Gastroesophageal sphincter (tissue), 4 donors: ENCODE results near the gene RANBP1. TPM values are rescaled to one million over a fixed set of nuclear protein-coding genes. Genes with fewer than 3 reads are reported as not detected.

ENCODE experiments used
- ATAC-seq: fragments of 150-250 bp; one replicate; pipeline ENCODE4 v1.9.1; 2016; ENCODE audit warnings: mild to moderate bottlenecking, moderate library complexity
- H3K27ac ChIP-seq, 4 donors: fragments of 200-600 bp; sonication (generic) in 3 of 4; 1 replicate in 3 of 4; 2 replicates in 1 of 4; pipeline ENCODE4 v1.5.1; 2016 to 2019
- H3K27me3 ChIP-seq: fragments of 200-600 bp; sonication (generic); one replicate; pipeline ENCODE4 v1.5.1; 2019
- H3K36me3 ChIP-seq, 2 donors: fragments of 200-600 bp; sonication (generic); one replicate each; pipeline ENCODE4 v1.5.1; 2019; ENCODE audit warnings: control low read depth in 1 of 2
- H3K4me1 ChIP-seq, 3 donors: fragments of 200-600 bp; sonication (generic); 1 replicate in 2 of 3; 2 replicates in 1 of 3; pipeline ENCODE4 v1.5.1; 2016 to 2019; ENCODE audit warnings: control low read depth in 2 of 3
- H3K4me3 ChIP-seq, 2 donors: fragments of 200-600 bp; sonication (generic); one replicate each; pipeline ENCODE4 v1.5.1; 2019; ENCODE audit warnings: mild to moderate bottlenecking in 1 of 2, moderate library complexity in 1 of 2
- H3K9me3 ChIP-seq, 3 donors: fragments of 200-600 bp; sonication (generic); one replicate each; pipeline ENCODE4 v1.5.1; 2017 to 2019; ENCODE audit warnings: control low read depth in 2 of 3
- EP300 ChIP-seq: sonication (generic); formaldehyde crosslinking; IDR thresholded peaks from one replicate; pipeline ENCODE4 v1.6.1; 2017; ENCODE audit warnings: antibody characterized with exemption, mild to moderate bottlenecking
- POLR2A ChIP-seq, 2 donors: fragments of 450-650 bp; IDR thresholded peaks; one replicate each; pipeline ENCODE4 v1.6.1; 2017; ENCODE audit warnings: antibody characterized with exemption in 2 of 2, mild to moderate bottlenecking in 2 of 2, moderate library complexity in 1 of 2
- POLR2AphosphoS5 ChIP-seq: sonication (generic); formaldehyde crosslinking; IDR thresholded peaks from one replicate; pipeline ENCODE4 v1.6.1; 2017; ENCODE audit warnings: antibody characterized with exemption
- WGBS, 2 donors: methylation state at CpG; one replicate each; pipeline ENCODE4 v1.1.5; 2018; ENCODE audit warnings: low coverage in 1 of 2; 5-methylcytosine and 5-hydroxymethylcytosine counted together
- total RNA-seq, 4 donors: library from RNA; depleted of rRNA; stranded (reverse); fragments of >200 nt; gene quantifications; one replicate each; pipeline ENCODE4 v1.1.0, GENCODE V29; 2016
- TF ChIP-seq, protein P1 (sequence below), 4 experiments: fragments of 200-600 bp in 2 of 4; fragments of 450-650 bp in 2 of 4; sonication (generic) in 1 of 4; IDR thresholded peaks; one replicate each; pipeline ENCODE4 v1.5.1; 2017 to 2019; ENCODE audit warnings: antibody characterized with exemption in 4 of 4, mild to moderate bottlenecking in 2 of 4, moderate library complexity in 2 of 4

RANBP1 gene
- total RNA-seq, 4 donors from 2014 or later = 115 to 162 (median 158) TPM

DNA sequence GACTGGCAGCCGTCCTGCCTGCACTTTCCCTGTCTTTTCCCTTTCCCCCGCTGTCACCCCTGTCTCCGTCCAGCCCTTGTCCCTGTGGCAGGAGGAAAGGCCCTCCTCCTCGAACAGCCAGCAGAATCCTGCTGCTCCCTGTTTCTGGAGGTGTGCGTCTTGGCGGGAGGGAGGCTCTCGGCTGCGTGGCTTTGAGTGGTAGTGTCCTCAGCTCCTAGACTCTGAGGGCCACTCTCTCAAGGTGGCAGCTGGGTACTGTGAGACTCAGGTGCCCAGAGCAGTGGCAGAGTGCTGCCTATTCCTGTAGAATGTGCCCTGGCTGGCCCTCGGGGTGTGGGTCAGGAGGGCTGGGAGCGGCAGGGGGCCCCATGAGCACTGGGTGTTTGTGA lies 9.1 kb upstream of the RANBP1 start:
- H3K27me3 ChIP-seq = no peaks in the 10 kb centered on the region
- no peak for TF ChIP-seq POLR2AphosphoS5
- TF ChIP-seq EP300 = no peak
- TF ChIP-seq POLR2A (IDR thresholded peaks at IDR 0.05) = no peak
- TF ChIP-seq, protein P1, sequence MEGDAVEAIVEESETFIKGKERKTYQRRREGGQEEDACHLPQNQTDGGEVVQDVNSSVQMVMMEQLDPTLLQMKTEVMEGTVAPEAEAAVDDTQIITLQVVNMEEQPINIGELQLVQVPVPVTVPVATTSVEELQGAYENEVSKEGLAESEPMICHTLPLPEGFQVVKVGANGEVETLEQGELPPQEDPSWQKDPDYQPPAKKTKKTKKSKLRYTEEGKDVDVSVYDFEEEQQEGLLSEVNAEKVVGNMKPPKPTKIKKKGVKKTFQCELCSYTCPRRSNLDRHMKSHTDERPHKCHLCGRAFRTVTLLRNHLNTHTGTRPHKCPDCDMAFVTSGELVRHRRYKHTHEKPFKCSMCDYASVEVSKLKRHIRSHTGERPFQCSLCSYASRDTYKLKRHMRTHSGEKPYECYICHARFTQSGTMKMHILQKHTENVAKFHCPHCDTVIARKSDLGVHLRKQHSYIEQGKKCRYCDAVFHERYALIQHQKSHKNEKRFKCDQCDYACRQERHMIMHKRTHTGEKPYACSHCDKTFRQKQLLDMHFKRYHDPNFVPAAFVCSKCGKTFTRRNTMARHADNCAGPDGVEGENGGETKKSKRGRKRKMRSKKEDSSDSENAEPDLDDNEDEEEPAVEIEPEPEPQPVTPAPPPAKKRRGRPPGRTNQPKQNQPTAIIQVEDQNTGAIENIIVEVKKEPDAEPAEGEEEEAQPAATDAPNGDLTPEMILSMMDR (IDR thresholded peaks at IDR 0.05) = no peak
- no peak for ATAC-seq
- no peak overlapping the region for H3K4me3 ChIP-seq
- no peak overlapping the region for H3K27ac ChIP-seq
- peaks cover 0 to 98% of the 10 kb centered on the region in 2 donors for H3K36me3 ChIP-seq
- H3K4me1 ChIP-seq = no peaks in the 10 kb centered on the region
- H3K9me3 ChIP-seq = no peaks in the 10 kb centered on the region
- 86% methylated on average over 5 of the region's 10 CpGs; no CpG with 5 or more reads in 1 of the 2 donors for WGBS, 2 donors

GRCh38 chr22:20107471-20107901 lies 8.4 kb upstream of the RANBP1 start:
- ATAC-seq = no peak
- H3K4me3 ChIP-seq = no peak overlapping the region
- TF ChIP-seq EP300 (no peak), POLR2AphosphoS5 (no peak), POLR2A (IDR thresholded peaks at IDR 0.05) (no peak)
- TF ChIP-seq, protein P1 (IDR thresholded peaks at IDR 0.05) = no peak
- H3K36me3 ChIP-seq = peaks cover 0 to 98% of the 10 kb centered on the region in 2 donors
- no peak overlapping the region for H3K27ac ChIP-seq
- H3K4me1 ChIP-seq = no peaks in the 10 kb centered on the region
- WGBS, 2 donors = no CpG with 5 or more reads among the region's 7 CpGs
- H3K27me3 ChIP-seq = no peaks in the 10 kb centered on the region
- no peaks in the 10 kb centered on the region for H3K9me3 ChIP-seq

DNA sequence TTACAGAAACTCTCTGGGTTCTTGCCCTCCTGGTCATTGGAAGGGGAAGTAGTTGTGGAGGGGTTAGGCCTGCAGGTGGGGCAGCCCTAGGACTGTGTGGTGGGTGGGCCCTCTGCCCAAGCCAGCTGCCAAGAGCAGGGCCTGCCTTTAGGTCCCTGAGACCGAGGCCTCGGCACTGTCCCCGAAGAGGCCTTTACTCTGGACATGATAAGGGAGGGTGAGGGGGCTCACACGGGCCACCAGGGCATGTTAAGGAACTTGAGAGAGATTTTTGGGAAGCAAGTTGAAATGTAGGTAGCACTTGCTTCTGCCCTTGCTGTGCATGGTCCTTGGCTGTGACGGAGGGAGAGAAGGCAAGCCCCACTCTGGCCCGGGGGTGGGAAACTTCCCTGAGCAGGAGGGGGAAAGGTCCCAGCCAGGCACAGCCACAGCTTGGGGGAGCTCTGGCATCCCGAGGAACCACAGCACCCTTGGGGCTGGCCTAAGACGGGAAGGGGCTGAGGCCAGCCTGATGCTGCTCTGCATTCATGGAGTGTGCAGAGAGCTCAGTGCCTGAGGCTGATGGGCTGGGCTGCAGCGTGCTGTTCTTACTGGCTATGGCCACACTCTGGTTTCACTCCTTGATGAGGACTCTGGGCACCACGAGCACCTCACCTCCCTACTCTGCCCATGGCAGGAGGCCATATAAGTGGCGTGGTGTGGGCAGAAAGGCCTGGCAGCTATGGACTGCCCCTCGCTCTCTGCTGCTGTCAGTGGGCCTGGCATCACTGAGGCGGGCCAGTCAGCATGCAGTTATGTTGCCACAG lies 7.8 kb upstream of the RANBP1 start:
- peaks cover 0 to 98% of the 10 kb centered on the region in 2 donors for H3K36me3 ChIP-seq
- 67 to 70% methylated on average over 2 to 3 of the region's 13 CpGs for WGBS, 2 donors
- TF ChIP-seq POLR2AphosphoS5 (no peak), EP300 (no peak), POLR2A (IDR thresholded peaks at IDR 0.05) (no peak)
- TF ChIP-seq, protein P1 (IDR thresholded peaks at IDR 0.05) = no peak
- no peak for ATAC-seq
- H3K9me3 ChIP-seq = no peaks in the 10 kb centered on the region
- H3K27ac ChIP-seq = no peak overlapping the region
- H3K4me1 ChIP-seq = no peaks in the 10 kb centered on the region
- no peaks in the 10 kb centered on the region for H3K27me3 ChIP-seq
- no peak overlapping the region for H3K4me3 ChIP-seq

- H3K4me3 ChIP-seq = no peak overlapping the region
- TF ChIP-seq POLR2A (IDR thresholded peaks at IDR 0.05) (no peak), EP300 (no peak), POLR2AphosphoS5 (no peak)
- TF ChIP-seq, protein P1 (IDR thresholded peaks at IDR 0.05) = no peak
- H3K27me3 ChIP-seq = no peaks in the 10 kb centered on the region
- H3K27ac ChIP-seq = no peak overlapping the region
- 50 to 78% methylated on average over 2 to 5 of the region's 12 CpGs for whole genome bisulfite sequencing, 2 donors
- H3K4me1 ChIP-seq = no peaks in the 10 kb centered on the region
- ATAC-seq = no peak
- no peaks in the 10 kb centered on the region for H3K9me3 ChIP-seq
- H3K36me3 ChIP-seq = peaks cover 0 to 100% of the 10 kb centered on the region in 2 donors
Measured at GRCh38 chr22:20108757-20109230, 7.1 kb upstream of the RANBP1 start.
